MCF 10A (cell line): Measurements from ENCODE around the gene SCAF8. TPM values are rescaled to one million over a fixed set of nuclear protein-coding genes. Genes with fewer than 3 reads are reported as not detected.

Source experiments
- BruUV-seq: library from RNA; stranded (reverse); fragments of 400-500 nt; replicated peaks from 2 replicates; lab custom pipeline; 2021; lab: Mats Ljungman, UMichigan
- CTCF ChIA-PET: fragments of 300-600 bp; sonication (Branson Sonifier 250); formaldehyde crosslinking; extraction: SDS; loops from one replicate; lab custom pipeline; 2021; ENCODE audit warnings: antibody characterized with exemption, inconsistent platforms; lab: Yijun Ruan, JAX
- POLR2A ChIA-PET: fragments of 300-600, 350-650 bp; sonication (Branson Sonifier 250); formaldehyde crosslinking; extraction: SDS; loops from one replicate; lab custom pipeline; 2020; ENCODE audit warnings: antibody characterized with exemption, inconsistent platforms; lab: Yijun Ruan, JAX
- DNase-seq: peaks from one replicate; pipeline ENCODE4 v3.0.0-alpha.2; 2018; ENCODE audit not compliant: unreplicated experiment
- H3K27ac Mint-ChIP-seq: one replicate; pipeline ENCODE4 v1.8.0; 2022; ENCODE audit warnings: mild to moderate bottlenecking, low read depth, mixed read lengths; ENCODE audit not compliant: unreplicated experiment
- H3K27me3 Mint-ChIP-seq: one replicate; pipeline ENCODE4 v1.8.0; 2022; ENCODE audit warnings: mixed read lengths; ENCODE audit not compliant: insufficient read depth, unreplicated experiment
- H3K36me3 Mint-ChIP-seq: one replicate; pipeline ENCODE4 v1.8.0; 2022; ENCODE audit warnings: mild to moderate bottlenecking, moderate library complexity, mixed read lengths; ENCODE audit not compliant: insufficient read depth, unreplicated experiment
- H3K4me1 Mint-ChIP-seq: one replicate; pipeline ENCODE4 v1.8.0; 2022; ENCODE audit warnings: mixed read lengths; ENCODE audit not compliant: insufficient read depth, unreplicated experiment
- H3K4me3 Mint-ChIP-seq: one replicate; pipeline ENCODE4 v1.8.0; 2022; ENCODE audit warnings: mild to moderate bottlenecking, moderate library complexity, mixed read lengths; ENCODE audit not compliant: unreplicated experiment
- H3K9me3 Mint-ChIP-seq: one replicate; pipeline ENCODE4 v1.8.0; 2022; ENCODE audit warnings: mixed read lengths; ENCODE audit not compliant: unreplicated experiment
- intact Hi-C: fragments of 100-400 bp; cut with micrococcal nuclease; formaldehyde crosslinking; loops from 2 replicates; pipeline ENCODE4 v1.14.1; 2022
- total RNA-seq: library from RNA; stranded (reverse); gene quantifications from 2 replicates; pipeline ENCODE4 v1.2.3, GENCODE V29; 2022
- TF ChIP-seq, protein P1 (sequence below): fragments of 200-600 bp; IDR thresholded peaks from one replicate; pipeline ENCODE4 v1.8.0; 2022; ENCODE audit warnings: antibody characterized with exemption, mild to moderate bottlenecking; ENCODE audit not compliant: unreplicated experiment

Gene SCAF8
- total RNA-seq, 1 experiment from 2014 or later = 49.2 TPM

- TF ChIP-seq, protein P1, sequence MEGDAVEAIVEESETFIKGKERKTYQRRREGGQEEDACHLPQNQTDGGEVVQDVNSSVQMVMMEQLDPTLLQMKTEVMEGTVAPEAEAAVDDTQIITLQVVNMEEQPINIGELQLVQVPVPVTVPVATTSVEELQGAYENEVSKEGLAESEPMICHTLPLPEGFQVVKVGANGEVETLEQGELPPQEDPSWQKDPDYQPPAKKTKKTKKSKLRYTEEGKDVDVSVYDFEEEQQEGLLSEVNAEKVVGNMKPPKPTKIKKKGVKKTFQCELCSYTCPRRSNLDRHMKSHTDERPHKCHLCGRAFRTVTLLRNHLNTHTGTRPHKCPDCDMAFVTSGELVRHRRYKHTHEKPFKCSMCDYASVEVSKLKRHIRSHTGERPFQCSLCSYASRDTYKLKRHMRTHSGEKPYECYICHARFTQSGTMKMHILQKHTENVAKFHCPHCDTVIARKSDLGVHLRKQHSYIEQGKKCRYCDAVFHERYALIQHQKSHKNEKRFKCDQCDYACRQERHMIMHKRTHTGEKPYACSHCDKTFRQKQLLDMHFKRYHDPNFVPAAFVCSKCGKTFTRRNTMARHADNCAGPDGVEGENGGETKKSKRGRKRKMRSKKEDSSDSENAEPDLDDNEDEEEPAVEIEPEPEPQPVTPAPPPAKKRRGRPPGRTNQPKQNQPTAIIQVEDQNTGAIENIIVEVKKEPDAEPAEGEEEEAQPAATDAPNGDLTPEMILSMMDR = no peak
- POLR2A ChIA-PET = interaction anchor here (0.8 to 1.7 kb wide), 3 partner anchors 9 to 24 kb away, joined by 4 to 5 read pairs (median 4); no protein-coding TSS in a partner anchor
- Mint-ChIP-seq H3K36me3 (peaks cover 5% of the 10 kb centered on the region), H3K9me3 (no peaks in the 10 kb centered on the region), H3K27me3 (no peaks in the 10 kb centered on the region), H3K27ac (no peak overlapping the region), H3K4me1 (peaks cover 13% of the 10 kb centered on the region), H3K4me3 (no peak overlapping the region)
- DNase-seq = no peak
- CTCF ChIA-PET = interaction anchor here (0.6 kb wide), 1 partner anchor 275 kb away, joined by 3 read pairs; no protein-coding TSS in a partner anchor
- intact Hi-C loops = no loop called here
- BruUV-seq = no TSS peak
Measured at GRCh38 chr6:154749341-154749740, 16.1 kb downstream of the SCAF8 start.

DNA sequence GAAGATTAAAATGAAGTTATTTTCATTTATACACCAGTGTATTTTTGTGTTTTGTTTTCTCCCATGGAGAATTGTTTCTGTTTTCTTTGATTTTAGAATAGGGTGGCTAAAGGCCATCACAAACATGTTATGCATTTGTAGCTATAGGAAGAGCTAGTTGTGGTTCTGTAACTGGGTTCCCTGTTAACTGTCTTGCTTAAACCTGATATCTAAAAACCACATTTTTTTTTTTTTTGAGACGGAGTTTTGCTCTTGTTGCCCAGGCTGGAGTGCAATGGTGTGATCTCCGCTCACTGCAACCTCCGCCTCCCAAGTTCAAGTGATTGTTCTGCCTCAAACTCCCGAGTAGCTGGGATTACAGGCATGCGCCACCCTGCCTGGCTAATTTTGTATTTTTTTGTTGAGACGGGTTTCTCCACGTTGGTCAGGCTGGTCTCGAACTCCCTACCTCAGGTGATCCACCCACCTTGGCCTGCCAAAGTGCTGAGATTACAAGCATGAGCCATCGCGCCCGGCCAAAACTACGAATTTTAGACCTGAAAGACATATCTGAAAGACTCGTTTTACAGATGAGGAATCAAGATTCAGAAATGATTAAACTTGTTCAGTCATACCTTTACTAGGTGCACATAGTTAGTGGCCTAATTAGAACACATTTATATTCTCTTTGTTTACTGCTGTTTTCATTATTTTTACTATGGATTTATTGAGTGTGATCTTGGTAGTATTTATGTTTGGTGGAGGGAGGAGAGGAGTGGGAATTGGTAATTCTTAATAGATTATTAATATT lies 18.0 kb downstream of the SCAF8 start:
- TF ChIP-seq, protein P1 = no peak
- no peaks in the 10 kb centered on the region for H3K27me3 Mint-ChIP-seq
- no peaks in the 10 kb centered on the region for H3K9me3 Mint-ChIP-seq
- no TSS peak for BruUV-seq
- intact Hi-C loops = no loop called here
- no peak overlapping the region for H3K27ac Mint-ChIP-seq
- peaks cover 7% of the 10 kb centered on the region for H3K36me3 Mint-ChIP-seq
- peaks cover 20% of the 10 kb centered on the region for H3K4me1 Mint-ChIP-seq
- ChIA-PET POLR2A (interaction anchor here (1.3 to 1.9 kb wide), 2 partner anchors 16 to 50 kb away, joined by 3 to 5 read pairs; no protein-coding TSS in a partner anchor), CTCF (interaction anchor here (0.6 kb wide), 3 partner anchors 16 to 24 kb away, joined by 3 to 4 read pairs (median 3); no protein-coding TSS in a partner anchor)
- H3K4me3 Mint-ChIP-seq = no peak overlapping the region
- DNase-seq = no peak

DNA sequence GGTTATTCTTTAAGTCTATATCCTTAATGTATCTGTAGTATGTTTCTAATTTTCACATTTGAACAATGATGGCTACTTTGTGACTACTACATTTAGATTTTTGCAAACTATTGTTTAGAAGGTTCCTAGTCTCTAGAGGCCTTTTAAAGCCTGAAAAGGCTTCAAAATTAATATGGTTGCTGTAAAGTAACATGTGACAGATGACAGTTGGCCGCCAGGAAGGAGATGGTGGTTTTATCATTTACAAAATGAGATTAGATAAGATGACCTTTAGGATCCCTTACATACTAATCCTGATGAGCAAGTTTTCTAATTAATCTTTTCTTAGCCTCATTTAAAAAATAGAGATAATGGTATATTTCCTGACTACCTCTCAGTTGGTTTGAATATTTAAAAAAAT lies 18.8 kb downstream of the SCAF8 start:
- ChIA-PET CTCF (interaction anchor here (0.6 to 0.8 kb wide), 2 partner anchors 25 to 32 kb away, joined by 3 read pairs; no protein-coding TSS in a partner anchor), POLR2A (interaction anchor here (1.9 kb wide), 1 partner anchor 17 kb away, joined by 5 read pairs; no protein-coding TSS in a partner anchor)
- no peak for DNase-seq
- no peak overlapping the region for H3K27ac Mint-ChIP-seq
- TF ChIP-seq, protein P1 = no peak
- peaks cover 12% of the 10 kb centered on the region for H3K36me3 Mint-ChIP-seq
- no peaks in the 10 kb centered on the region for H3K9me3 Mint-ChIP-seq
- no peak overlapping the region for H3K4me3 Mint-ChIP-seq
- H3K4me1 Mint-ChIP-seq = peaks cover 20% of the 10 kb centered on the region
- no peaks in the 10 kb centered on the region for H3K27me3 Mint-ChIP-seq
- intact Hi-C loops = no loop called here
- no TSS peak for BruUV-seq

GRCh38 chr6:154754152-154754551 lies 20.9 kb downstream of the SCAF8 start:
- Mint-ChIP-seq H3K27me3 (no peaks in the 10 kb centered on the region), H3K27ac (peak overlapping the region; percentile 87), H3K9me3 (no peaks in the 10 kb centered on the region), H3K4me1 (peaks cover 36% of the 10 kb centered on the region), H3K36me3 (peaks cover 18% of the 10 kb centered on the region), H3K4me3 (no peak overlapping the region)
- intact Hi-C loops = no loop called here
- POLR2A ChIA-PET = interaction anchor here (0.7 to 2.3 kb wide), 9 partner anchors 11 to 244 kb away, joined by 3 to 18 read pairs (median 3); partner anchors contain the start of gene CNKSR3
- TF ChIP-seq, protein P1 = no peak
- DNase-seq = peak; percentile 36
- CTCF ChIA-PET = interaction anchor here (0.9 to 1.0 kb wide), 2 partner anchors 49 to 54 kb away, joined by 3 to 4 read pairs; no protein-coding TSS in a partner anchor
- BruUV-seq = no TSS peak
